Mesenchymal stem cell (in vitro differentiated cells and primary cell): Measurements from ENCODE around the gene STIM1.

Experiments
- DNase-seq: peaks from one replicate; pipeline ENCODE4 v3.0.0-alpha.2; 2013
- H2AFZ ChIP-seq: one replicate; pipeline ENCODE4 v1.6.1; 2013; ENCODE audit warnings: low read depth, mild to moderate bottlenecking, control low read depth, inconsistent platforms, low read length, moderate library complexity
- H2AK5ac ChIP-seq: 2 replicates; pipeline ENCODE4 v1.6.1; 2013; ENCODE audit warnings: low read length, moderate library complexity, mild to moderate bottlenecking, inconsistent platforms; ENCODE audit not compliant: severe bottlenecking
- H2BK120ac ChIP-seq: one replicate; pipeline ENCODE4 v1.6.1; 2013; ENCODE audit warnings: low read depth, mild to moderate bottlenecking, inconsistent platforms, low read length, moderate library complexity
- H2BK12ac ChIP-seq, 2 experiments: one replicate each; pipeline ENCODE4 v1.6.1; 2013; ENCODE audit warnings: inconsistent platforms in 2 of 2, low read length in 2 of 2, mild to moderate bottlenecking in 2 of 2, moderate library complexity in 2 of 2, control low read depth in 1 of 2
- H2BK15ac ChIP-seq: one replicate; pipeline ENCODE4 v1.6.1; 2013; ENCODE audit warnings: mild to moderate bottlenecking, low read depth, inconsistent platforms; ENCODE audit not compliant: poor library complexity, severe bottlenecking
- H2BK5ac ChIP-seq: 2 replicates; pipeline ENCODE4 v1.6.1; 2013; ENCODE audit warnings: low read depth, mild to moderate bottlenecking, low read length, control low read depth, inconsistent platforms; ENCODE audit not compliant: poor library complexity, severe bottlenecking
- H3K14ac ChIP-seq, 2 experiments: one replicate each; pipeline ENCODE4 v1.6.1; 2013; ENCODE audit warnings: inconsistent platforms in 2 of 2, low read length in 2 of 2, control low read depth in 1 of 2, mild to moderate bottlenecking in 1 of 2, moderate library complexity in 1 of 2
- H3K18ac ChIP-seq, 2 experiments: one replicate each; pipeline ENCODE4 v1.6.1; 2013; ENCODE audit warnings: inconsistent platforms in 2 of 2, low read length in 2 of 2, control low read depth in 1 of 2, low read depth in 1 of 2, mild to moderate bottlenecking in 1 of 2
- H3K23ac ChIP-seq, 2 experiments: one replicate each; pipeline ENCODE4 v1.6.1; 2013; ENCODE audit warnings: inconsistent platforms in 2 of 2, low read length in 2 of 2, mild to moderate bottlenecking in 2 of 2, moderate library complexity in 2 of 2, control low read depth in 1 of 2
- H3K27ac ChIP-seq: 2 replicates; pipeline ENCODE4 v1.5.1; 2013; ENCODE audit warnings: mild to moderate bottlenecking, moderate library complexity, low read length, control low read depth, inconsistent platforms; ENCODE audit not compliant: poor library complexity, severe bottlenecking
- H3K27me3 ChIP-seq, 2 experiments: 2 replicates each; pipeline versions ENCODE4 v1.6.1 to v1.7.0; 2013; ENCODE audit warnings: low read length in 2 of 2, mild to moderate bottlenecking in 2 of 2, moderate library complexity in 2 of 2, control low read depth in 1 of 2, inconsistent platforms in 1 of 2; ENCODE audit not compliant: control insufficient read depth in 1 of 2, insufficient read depth in 1 of 2
- H3K36me3 ChIP-seq, 2 experiments: 2 replicates each; pipeline versions ENCODE4 v1.6.1 to v1.7.0; 2013; ENCODE audit warnings: low read length in 2 of 2, control low read depth in 1 of 2, inconsistent platforms in 1 of 2, low read depth in 1 of 2, mild to moderate bottlenecking in 1 of 2; ENCODE audit not compliant: insufficient read depth in 2 of 2, control insufficient read depth in 1 of 2
- H3K4ac ChIP-seq, 2 experiments: one replicate each; pipeline ENCODE4 v1.6.1; 2013; ENCODE audit warnings: inconsistent platforms in 2 of 2, low read length in 2 of 2, mild to moderate bottlenecking in 2 of 2, moderate library complexity in 2 of 2, control low read depth in 1 of 2, low read depth in 1 of 2
- H3K4me1 ChIP-seq: 2 replicates; pipeline ENCODE4 v1.6.1; 2013; ENCODE audit warnings: low read depth, low read length, control low read depth; ENCODE audit not compliant: control insufficient read depth, insufficient read depth
- H3K4me2 ChIP-seq: 2 replicates; pipeline ENCODE4 v1.6.1; 2013; ENCODE audit warnings: low read length, mild to moderate bottlenecking, inconsistent platforms; ENCODE audit not compliant: poor library complexity, severe bottlenecking
- H3K4me3 ChIP-seq, 2 experiments: 2 replicates each; pipeline versions ENCODE4 v1.5.1 to v1.7.0; 2013; ENCODE audit warnings: low read length in 2 of 2, mild to moderate bottlenecking in 2 of 2, control low read depth in 1 of 2, low read depth in 1 of 2; ENCODE audit not compliant: insufficient read depth in 1 of 2
- H3K79me1 ChIP-seq: replicated peaks from 2 replicates; pipeline ENCODE4 v1.6.1; 2013; ENCODE audit warnings: mild to moderate bottlenecking, control low read depth, low read length, inconsistent platforms; ENCODE audit not compliant: poor library complexity, severe bottlenecking
- H3K9ac ChIP-seq: 2 replicates; pipeline ENCODE4 v1.7.0; 2013; ENCODE audit warnings: mild to moderate bottlenecking, low read length, moderate library complexity
- H3K9me3 ChIP-seq: 2 replicates; pipeline ENCODE4 v1.7.0; 2013; ENCODE audit warnings: mild to moderate bottlenecking, low read length; ENCODE audit not compliant: control insufficient read depth
- H4K8ac ChIP-seq: one replicate; pipeline ENCODE4 v1.6.1; 2013; ENCODE audit warnings: inconsistent platforms, mild to moderate bottlenecking, low read length, moderate library complexity
- H4K91ac ChIP-seq: one replicate; pipeline ENCODE4 v1.6.1; 2013; ENCODE audit warnings: mild to moderate bottlenecking, low read length, inconsistent platforms
- WGBS: methylation state at CpG from one replicate; pipeline ENCODE4 v1.1.7; 2013; ENCODE audit warnings: mixed read lengths; 5-methylcytosine and 5-hydroxymethylcytosine counted together

Gene STIM1

DNA sequence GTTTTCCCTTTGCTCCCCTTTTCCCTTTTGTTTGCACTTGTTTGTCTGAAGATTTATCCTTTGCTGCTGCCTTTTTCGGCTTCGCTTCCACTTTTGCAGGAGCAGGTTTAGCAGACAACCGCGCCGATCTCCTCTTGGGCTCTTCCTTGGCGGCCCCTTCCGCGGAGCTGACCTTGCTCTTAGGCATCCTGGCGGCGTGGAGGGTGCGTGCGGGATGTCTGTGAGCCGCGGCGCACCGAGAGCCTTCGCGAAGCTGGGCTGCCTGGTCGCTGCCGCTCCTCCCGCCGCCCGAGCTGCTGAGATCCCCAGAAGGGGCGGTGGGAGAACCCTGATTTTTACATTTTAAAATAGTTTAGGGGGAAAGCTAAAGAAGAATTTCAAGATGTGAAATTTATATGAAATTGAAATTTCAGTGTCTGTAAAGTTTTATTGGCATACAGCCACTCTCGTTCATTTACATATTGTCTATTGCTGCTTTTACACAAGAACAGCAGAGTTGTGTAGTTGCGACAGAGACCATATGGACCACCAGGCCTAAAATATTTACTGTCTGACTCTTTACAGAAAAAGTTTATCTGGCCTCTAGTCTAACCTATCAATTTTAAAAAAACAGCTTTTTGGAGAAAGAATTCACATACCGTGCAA lies 133.9 kb downstream of the STIM1 start:
- WGBS, result 37% methylated on average over 26 of the region's 27 CpGs
- peaks cover 2% of the 10 kb centered on the region for H3K4me1 ChIP-seq

DNA sequence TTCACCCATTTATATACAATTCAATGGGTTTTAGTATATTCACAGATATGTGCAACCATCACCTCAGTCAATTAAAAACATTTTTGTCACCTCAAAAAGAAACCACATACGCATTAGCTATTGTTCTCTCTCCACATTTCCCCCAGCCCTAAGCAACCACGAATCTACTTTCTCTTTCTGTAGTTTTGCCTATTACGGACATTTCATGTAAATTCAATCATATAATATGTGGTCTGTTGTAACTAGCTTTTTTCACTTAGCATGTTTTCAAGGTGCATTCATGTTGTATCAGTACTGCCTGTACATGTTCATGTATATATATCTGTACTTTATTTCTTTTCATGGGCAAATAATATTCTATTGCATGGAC lies 134.4 kb downstream of the STIM1 start:
- Histone ChIP-seq H3K27me3 (no peaks in the 10 kb centered on the region), H3K79me1 (peaks cover 22% of the 10 kb centered on the region), H4K8ac (no peak overlapping the region), H3K14ac (no peak overlapping the region), H2AK5ac (no peak overlapping the region), H2BK15ac (no peak overlapping the region), H3K36me3 (peaks cover 0 to 3% of the 10 kb centered on the region in 2 experiments), H3K27ac (no peak overlapping the region), H3K23ac (no peak overlapping the region), H3K9me3 (peaks cover 28% of the 10 kb centered on the region), H4K91ac (no peak overlapping the region), H3K4me2 (no peak overlapping the region), H3K4me1 (peaks cover under 1% of the 10 kb centered on the region), H2BK5ac (no peak overlapping the region), H2BK12ac (no peak overlapping the region), H2BK120ac (no peak overlapping the region), H3K9ac (peak overlapping the region; percentile 67), H3K4me3 (peak overlapping the region in 1 of 2 experiments; percentile 54), H3K4ac (no peak overlapping the region), H3K18ac (no peak overlapping the region), H2AFZ (no peak overlapping the region)
- no peak for DNase-seq
- 63% methylated on average over 2 of the region's 3 CpGs for WGBS

More for the DNA sequence above, 133.9 kb downstream of the STIM1 start:
- peak overlapping the region; percentile 67 for H3K9ac ChIP-seq
- peak; percentile 22 for DNase-seq
- peaks cover 0 to 3% of the 10 kb centered on the region in 2 experiments for H3K36me3 ChIP-seq
- no peak overlapping the region for H2BK15ac ChIP-seq
- no peak overlapping the region for H3K4me2 ChIP-seq
- no peak overlapping the region for H2BK12ac ChIP-seq
- H2AFZ ChIP-seq, result no peak overlapping the region
- no peak overlapping the region for H3K27ac ChIP-seq
- H3K18ac ChIP-seq, result peak overlapping the region in 1 of 2 experiments; percentile 85
- peak overlapping the region in 1 of 2 experiments; percentile 80 for H3K4ac ChIP-seq
- H4K91ac ChIP-seq, result no peak overlapping the region
- peaks cover 24% of the 10 kb centered on the region for H3K79me1 ChIP-seq
- H3K14ac ChIP-seq, result no peak overlapping the region
- H3K9me3 ChIP-seq, result peaks cover 23% of the 10 kb centered on the region
- H3K4me3 ChIP-seq, result peak overlapping the region in 1 of 2 experiments; percentile 54
- H3K23ac ChIP-seq, result no peak overlapping the region
- no peak overlapping the region for H2BK5ac ChIP-seq
- no peaks in the 10 kb centered on the region for H3K27me3 ChIP-seq
- no peak overlapping the region for H2BK120ac ChIP-seq
- H2AK5ac ChIP-seq, result no peak overlapping the region
- H4K8ac ChIP-seq, result no peak overlapping the region

DNA sequence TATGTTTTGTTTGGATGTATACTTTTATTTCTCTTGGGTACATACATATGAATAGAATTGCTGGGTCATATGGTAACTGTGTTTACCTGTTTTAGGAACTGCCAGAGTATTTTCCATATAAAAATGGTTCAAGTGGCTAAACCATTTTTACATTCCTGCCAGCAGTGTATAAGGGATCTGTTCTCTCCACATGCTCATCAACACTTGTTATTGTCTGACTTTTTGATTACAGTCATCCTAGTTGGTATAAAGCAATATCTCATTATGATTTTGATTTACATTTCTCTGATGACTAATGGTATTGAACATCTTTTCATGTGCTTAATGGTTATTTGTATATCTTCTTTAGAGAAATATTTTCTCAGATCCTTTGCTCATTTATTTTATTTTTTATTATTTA lies 134.9 kb downstream of the STIM1 start:
- no peak for DNase-seq
- Histone ChIP-seq H3K4me3 (no peak overlapping the region), H2BK120ac (no peak overlapping the region), H3K4me2 (no peak overlapping the region), H3K18ac (no peak overlapping the region), H2AK5ac (no peak overlapping the region), H3K23ac (no peak overlapping the region), H4K91ac (no peak overlapping the region), H3K27ac (no peak overlapping the region), H3K14ac (no peak overlapping the region), H3K79me1 (peaks cover 21% of the 10 kb centered on the region), H3K4ac (no peak overlapping the region), H2BK5ac (no peak overlapping the region), H3K9ac (no peak overlapping the region), H2BK12ac (no peak overlapping the region), H2AFZ (no peak overlapping the region), H2BK15ac (no peak overlapping the region), H3K27me3 (no peaks in the 10 kb centered on the region), H3K9me3 (peaks cover 33% of the 10 kb centered on the region), H3K36me3 (peaks cover 0 to 3% of the 10 kb centered on the region in 2 experiments), H3K4me1 (no peaks in the 10 kb centered on the region), H4K8ac (no peak overlapping the region)

- no peak overlapping the region for H3K4ac ChIP-seq
- no peak overlapping the region for H3K23ac ChIP-seq
- peaks cover 0 to 3% of the 10 kb centered on the region in 2 experiments for H3K36me3 ChIP-seq
- no peaks in the 10 kb centered on the region for H3K27me3 ChIP-seq
- no peak overlapping the region for H2AK5ac ChIP-seq
- no peak overlapping the region for H2BK120ac ChIP-seq
- H3K9ac ChIP-seq, result no peak overlapping the region
- H3K14ac ChIP-seq, result no peak overlapping the region
- no peak overlapping the region for H3K4me2 ChIP-seq
- no CpG with 5 or more reads among the region's 1 CpG for WGBS
- H2BK12ac ChIP-seq, result no peak overlapping the region
- no peak overlapping the region for H2AFZ ChIP-seq
- H2BK15ac ChIP-seq, result no peak overlapping the region
- peaks cover 34% of the 10 kb centered on the region for H3K9me3 ChIP-seq
- H2BK5ac ChIP-seq, result no peak overlapping the region
- H4K8ac ChIP-seq, result no peak overlapping the region
- peaks cover 28% of the 10 kb centered on the region for H3K79me1 ChIP-seq
- no peak for DNase-seq
- H3K27ac ChIP-seq, result no peak overlapping the region
- H3K18ac ChIP-seq, result no peak overlapping the region
- H3K4me3 ChIP-seq, result peak overlapping the region in 1 of 2 experiments; percentile 7
- no peak overlapping the region for H4K91ac ChIP-seq
- no peaks in the 10 kb centered on the region for H3K4me1 ChIP-seq
Measured at GRCh38 chr11:3992964-3993363, 137.5 kb downstream of the STIM1 start.
